Neural cell (in vitro differentiated cells): ENCODE measurements around the gene NUP58. TPM values are rescaled to one million over a fixed set of nuclear protein-coding genes. Genes with fewer than 3 reads are reported as not detected.

Experiments
- H2AFZ ChIP-seq: fragments of 200-600, 300-800 bp; sonication (generic), shearing (Covaris generic); 2 replicates; pipeline ENCODE4 v1.6.0; 2014; ENCODE audit warnings: low read depth, mild to moderate bottlenecking, antibody characterized with exemption, low read length, moderate library complexity
- H3F3A ChIP-seq: fragments of 200-600 bp; shearing (Covaris generic); 2 replicates; pipeline ENCODE4 v1.6.1; 2016; ENCODE audit warnings: mild to moderate bottlenecking, moderate library complexity, mixed read lengths, antibody characterized with exemption, low read length; ENCODE audit not compliant: insufficient read depth, poor library complexity, severe bottlenecking
- H3K27ac ChIP-seq: fragments of 200-600, 300-800 bp; sonication (generic), shearing (Covaris generic); 2 replicates; pipeline ENCODE4 v1.5.1; 2014; ENCODE audit warnings: mild to moderate bottlenecking, low read length, moderate library complexity
- H3K27me3 ChIP-seq: fragments of 300-800, 200-600 bp; sonication (generic), shearing (Covaris generic); 2 replicates; pipeline ENCODE4 v1.6.0; 2014; ENCODE audit warnings: mild to moderate bottlenecking, low read depth, low read length, moderate library complexity; ENCODE audit not compliant: insufficient read depth
- H3K36me3 ChIP-seq: fragments of 300-800, 200-600 bp; sonication (generic), shearing (Covaris generic); 2 replicates; pipeline ENCODE4 v1.5.1; 2014; ENCODE audit warnings: mild to moderate bottlenecking, antibody characterized with exemption, low read length, moderate library complexity; ENCODE audit not compliant: insufficient read depth
- H3K4me2 ChIP-seq: fragments of 300-800, 200-600 bp; sonication (generic), shearing (Covaris generic); 2 replicates; pipeline ENCODE4 v1.6.0; 2014; ENCODE audit warnings: mild to moderate bottlenecking, low read length
- H3K4me3 ChIP-seq: fragments of 300-800, 200-600 bp; sonication (generic), shearing (Covaris generic); 2 replicates; pipeline ENCODE4 v1.5.1; 2014; ENCODE audit warnings: mild to moderate bottlenecking, low read length, moderate library complexity
- H3K79me2 ChIP-seq: fragments of 200-600 bp; shearing (Covaris generic); replicated peaks from 2 replicates; pipeline ENCODE4 v1.6.0; 2014; ENCODE audit warnings: mild to moderate bottlenecking, low read length, moderate library complexity; ENCODE audit not compliant: insufficient read depth
- H3K9ac ChIP-seq: fragments of 300-800, 200-600 bp; sonication (generic), shearing (Covaris generic); 2 replicates; pipeline ENCODE4 v1.6.1; 2016; ENCODE audit warnings: mild to moderate bottlenecking, low read length, mixed read lengths
- H3K9me2 ChIP-seq: fragments of 200-600 bp; shearing (Covaris generic); 2 replicates; pipeline ENCODE4 v1.6.1; 2016; ENCODE audit warnings: mild to moderate bottlenecking, low read length, mixed read lengths; ENCODE audit not compliant: insufficient read depth
- H3K9me3 ChIP-seq: fragments of 200-600, 300-800 bp; sonication (generic), shearing (Covaris generic); 2 replicates; pipeline ENCODE4 v1.6.1; 2016; ENCODE audit warnings: mild to moderate bottlenecking, mixed run types, low read length, moderate library complexity, mixed read lengths
- H4K20me1 ChIP-seq: fragments of 200-600 bp; shearing (Covaris generic); 2 replicates; pipeline ENCODE4 v1.6.1; 2016; ENCODE audit warnings: mild to moderate bottlenecking, mixed run types; ENCODE audit not compliant: insufficient read depth
- CTCF ChIP-seq: fragments of 450-650 bp; IDR thresholded peaks from 2 replicates; pipeline ENCODE4 v1.5.1; 2014; ENCODE audit warnings: antibody characterized with exemption, mild to moderate bottlenecking, moderate library complexity; ENCODE audit not compliant: poor library complexity, severe bottlenecking
- EP300 ChIP-seq: fragments of 450-650 bp; conservative IDR thresholded peaks from 2 replicates; pipeline ENCODE4 v1.6.1; 2014; ENCODE audit warnings: antibody characterized with exemption, mild to moderate bottlenecking, moderate library complexity; ENCODE audit not compliant: poor library complexity, severe bottlenecking
- EZH2 ChIP-seq: fragments of 200-600, 300-800 bp; shearing (Covaris generic), sonication (generic); IDR thresholded peaks from 2 replicates; pipeline ENCODE4 v1.6.1; 2014; ENCODE audit warnings: antibody characterized with exemption, low read length, borderline replicate concordance, mild to moderate bottlenecking; ENCODE audit not compliant: insufficient read depth, poor library complexity, severe bottlenecking
- MXI1 ChIP-seq: fragments of 450-650 bp; conservative IDR thresholded peaks from 2 replicates; pipeline ENCODE4 v1.6.1; 2014; ENCODE audit warnings: antibody characterized with exemption, mild to moderate bottlenecking; ENCODE audit not compliant: poor library complexity, severe bottlenecking
- POLR2AphosphoS5 ChIP-seq: IDR thresholded peaks from 2 replicates; pipeline ENCODE4 v1.6.1; 2012
- RAD21 ChIP-seq: fragments of 450-650 bp; conservative IDR thresholded peaks from 2 replicates; pipeline ENCODE4 v1.6.1; 2014; ENCODE audit warnings: antibody characterized with exemption, mild to moderate bottlenecking, moderate library complexity
- REST ChIP-seq: IDR thresholded peaks from 2 replicates; pipeline ENCODE4 v1.6.1; 2012; ENCODE audit warnings: borderline replicate concordance
- SMC3 ChIP-seq: fragments of 450-650 bp; conservative IDR thresholded peaks from 2 replicates; pipeline ENCODE4 v1.6.1; 2014; ENCODE audit warnings: antibody characterized with exemption, mild to moderate bottlenecking, moderate library complexity; ENCODE audit not compliant: poor library complexity
- TAF1 ChIP-seq: IDR thresholded peaks from 2 replicates; pipeline ENCODE4 v1.6.1; 2012; ENCODE audit warnings: low read depth
- polyA plus RNA-seq: library from polyadenylated mRNA; depleted of rRNA; stranded (reverse); fragments of >200 nt; gene quantifications from 2 replicates; pipeline ENCODE4 v1.2.3, GENCODE V29; 2014

Gene NUP58
- polyA plus RNA-seq, 1 donor from 2014 or later: 150 TPM

GRCh38 chr13:25335856-25336255 lies 34.4 kb downstream of the NUP58 start:
- no peaks in the 10 kb centered on the region for H3F3A ChIP-seq
- peaks cover 6% of the 10 kb centered on the region for H3K79me2 ChIP-seq
- H3K9me2 ChIP-seq: no peaks in the 10 kb centered on the region
- no peak overlapping the region for H3K4me2 ChIP-seq
- H3K27me3 ChIP-seq: no peaks in the 10 kb centered on the region
- peaks cover 10% of the 10 kb centered on the region for H3K36me3 ChIP-seq
- H3K27ac ChIP-seq: no peak overlapping the region
- no peaks in the 10 kb centered on the region for H3K9me3 ChIP-seq
- no peak overlapping the region for H2AFZ ChIP-seq
- no peak for TF ChIP-seq MXI1
- TF ChIP-seq EP300: no peak
- TF ChIP-seq EZH2: no peak
- no peak for TF ChIP-seq POLR2AphosphoS5
- no peak for TF ChIP-seq SMC3
- TF ChIP-seq RAD21: no peak
- H3K9ac ChIP-seq: no peak overlapping the region
- H4K20me1 ChIP-seq: no peaks in the 10 kb centered on the region
- no peak overlapping the region for H3K4me3 ChIP-seq

- no peaks in the 10 kb centered on the region for H3K79me2 ChIP-seq
- no peaks in the 10 kb centered on the region for H3K9me2 ChIP-seq
- no peak overlapping the region for H2AFZ ChIP-seq
- no peak overlapping the region for H3K4me3 ChIP-seq
- H3F3A ChIP-seq: no peaks in the 10 kb centered on the region
- no peak overlapping the region for H3K9ac ChIP-seq
- H3K36me3 ChIP-seq: no peaks in the 10 kb centered on the region
- TF ChIP-seq POLR2AphosphoS5 (no peak), RAD21 (no peak), REST (no peak), TAF1 (no peak), CTCF (no peak), EP300 (no peak), SMC3 (no peak), EZH2 (no peak), MXI1 (no peak)
- no peak overlapping the region for H3K27ac ChIP-seq
- H4K20me1 ChIP-seq: no peaks in the 10 kb centered on the region
- H3K4me2 ChIP-seq: no peak overlapping the region
- no peaks in the 10 kb centered on the region for H3K9me3 ChIP-seq
- no peaks in the 10 kb centered on the region for H3K27me3 ChIP-seq
Measured at GRCh38 chr13:25345576-25345975, 44.2 kb downstream of the NUP58 start.

- Histone ChIP-seq H3K36me3 (no peaks in the 10 kb centered on the region), H3K9me2 (no peaks in the 10 kb centered on the region), H3K27me3 (no peaks in the 10 kb centered on the region), H2AFZ (no peak overlapping the region), H3F3A (no peaks in the 10 kb centered on the region), H3K4me2 (no peak overlapping the region), H3K4me3 (no peak overlapping the region), H3K9ac (no peak overlapping the region), H4K20me1 (no peaks in the 10 kb centered on the region), H3K27ac (no peak overlapping the region), H3K79me2 (no peaks in the 10 kb centered on the region), H3K9me3 (no peaks in the 10 kb centered on the region)
- TF ChIP-seq POLR2AphosphoS5 (no peak), EP300 (no peak), EZH2 (no peak), RAD21 (no peak), MXI1 (no peak), CTCF (no peak), TAF1 (no peak), SMC3 (no peak), REST (no peak)
Measured at GRCh38 chr13:25347151-25347550, 45.7 kb downstream of the NUP58 start.
